ENCODE results near the gene SGCD.
"Not testable (repeated sequence)": the region's sequence is repeated elsewhere in the genome, so short reads cannot be mapped to it uniquely, and the experiment has no call there.

SGCD gene

GRCh38 chr5:156598964-156599363, 272.0 kb downstream of the SGCD start:
- Histone ChIP-seq H4K20me1 (ENCODE audit: insufficient read depth, low read length) (no peaks in the 10 kb centered on the region), H3K4me1 (ENCODE audit: low read length) (no peaks in the 10 kb centered on the region)

GRCh38 chr5:156610582-156610981, 283.6 kb downstream of the SGCD start:
- H3K27me3 ChIP-seq (ENCODE audit: low read depth, low read length); H3K9ac ChIP-seq (ENCODE audit: low read length); H4K20me1 ChIP-seq (ENCODE audit: insufficient read depth, low read length); H3K4me3 ChIP-seq (ENCODE audit: low read length); H3K4me1 ChIP-seq (ENCODE audit: low read length); H3K9me3 ChIP-seq (ENCODE audit: insufficient read depth, low read length); H2AFZ ChIP-seq (ENCODE audit: low read depth, low read length); H3K79me2 ChIP-seq (ENCODE audit: low read length); H3K36me3 ChIP-seq (replicated peaks; ENCODE audit: low read depth, low read length); H3K27ac ChIP-seq (ENCODE audit: low read length); H3K4me2 ChIP-seq (ENCODE audit: low read length): not testable (repeated sequence)

More at GRCh38 chr5:156598964-156599363, 272.0 kb downstream of the SGCD start:
- Histone ChIP-seq H3K79me2 (ENCODE audit: low read length) (no peaks in the 10 kb centered on the region), H3K4me3 (ENCODE audit: low read length) (no peak overlapping the region), H3K9me3 (ENCODE audit: insufficient read depth, low read length) (no peaks in the 10 kb centered on the region), H2AFZ (ENCODE audit: low read depth, low read length) (no peak overlapping the region), H3K36me3 (replicated peaks; ENCODE audit: low read depth, low read length) (no peaks in the 10 kb centered on the region), H3K27me3 (ENCODE audit: low read depth, low read length) (no peaks in the 10 kb centered on the region), H3K9ac (ENCODE audit: low read length) (no peak overlapping the region), H3K27ac (ENCODE audit: low read length) (no peak overlapping the region), H3K4me2 (ENCODE audit: low read length) (no peak overlapping the region)
- TF ChIP-seq CTCF (IDR thresholded peaks at IDR 0.05; ENCODE audit: low read depth, low read length): no peak

GRCh38 chr5:156615901-156616300, 288.9 kb downstream of the SGCD start:
- H3K27ac ChIP-seq (ENCODE audit: low read length): no peak overlapping the region
- no peaks in the 10 kb centered on the region for H3K36me3 ChIP-seq (replicated peaks; ENCODE audit: low read depth, low read length)
- no peaks in the 10 kb centered on the region for H3K79me2 ChIP-seq (ENCODE audit: low read length)
- H3K4me2 ChIP-seq (ENCODE audit: low read length): no peak overlapping the region
- no peak overlapping the region for H3K4me3 ChIP-seq (ENCODE audit: low read length)
- TF ChIP-seq CTCF (IDR thresholded peaks at IDR 0.05; ENCODE audit: low read depth, low read length) (no peak), EZH2phosphoT487 (IDR thresholded peaks at IDR 0.05; ENCODE audit: low read depth) (no peak)
- H4K20me1 ChIP-seq (ENCODE audit: insufficient read depth, low read length): no peaks in the 10 kb centered on the region
- no peak overlapping the region for H2AFZ ChIP-seq (ENCODE audit: low read depth, low read length)
- H3K9ac ChIP-seq (ENCODE audit: low read length): no peak overlapping the region
- H3K9me3 ChIP-seq (ENCODE audit: insufficient read depth, low read length): no peaks in the 10 kb centered on the region
- H3K4me1 ChIP-seq (ENCODE audit: low read length): no peaks in the 10 kb centered on the region
- H3K27me3 ChIP-seq (ENCODE audit: low read depth, low read length): no peaks in the 10 kb centered on the region

GRCh38 chr5:156617426-156617825, 290.5 kb downstream of the SGCD start:
- no peaks in the 10 kb centered on the region for H3K27me3 ChIP-seq (ENCODE audit: low read depth, low read length)
- H4K20me1 ChIP-seq (ENCODE audit: insufficient read depth, low read length): no peaks in the 10 kb centered on the region
- H3K9ac ChIP-seq (ENCODE audit: low read length): no peak overlapping the region
- H3K36me3 ChIP-seq (replicated peaks; ENCODE audit: low read depth, low read length): no peaks in the 10 kb centered on the region
- no peak overlapping the region for H3K4me2 ChIP-seq (ENCODE audit: low read length)
- no peaks in the 10 kb centered on the region for H3K79me2 ChIP-seq (ENCODE audit: low read length)
- no peak overlapping the region for H3K27ac ChIP-seq (ENCODE audit: low read length)
- H3K4me1 ChIP-seq (ENCODE audit: low read length): no peaks in the 10 kb centered on the region
- no peaks in the 10 kb centered on the region for H3K9me3 ChIP-seq (ENCODE audit: insufficient read depth, low read length)
- no peak overlapping the region for H2AFZ ChIP-seq (ENCODE audit: low read depth, low read length)
- H3K4me3 ChIP-seq (ENCODE audit: low read length): no peak overlapping the region
- TF ChIP-seq CTCF (IDR thresholded peaks at IDR 0.05; ENCODE audit: low read depth, low read length) (no peak), EZH2phosphoT487 (IDR thresholded peaks at IDR 0.05; ENCODE audit: low read depth) (no peak)

- no peak overlapping the region for H3K4me2 ChIP-seq (ENCODE audit: low read length)
- TF ChIP-seq EZH2phosphoT487 (IDR thresholded peaks at IDR 0.05; ENCODE audit: low read depth) (no peak), CTCF (IDR thresholded peaks at IDR 0.05; ENCODE audit: low read depth, low read length) (no peak)
Measured at GRCh38 chr5:156618601-156619000, 291.6 kb downstream of the SGCD start.

More at GRCh38 chr5:156618601-156619000, 291.6 kb downstream of the SGCD start:
- Histone ChIP-seq H3K36me3 (replicated peaks; ENCODE audit: low read depth, low read length) (no peaks in the 10 kb centered on the region), H4K20me1 (ENCODE audit: insufficient read depth, low read length) (no peaks in the 10 kb centered on the region), H3K27ac (ENCODE audit: low read length) (no peak overlapping the region), H3K9me3 (ENCODE audit: insufficient read depth, low read length) (no peaks in the 10 kb centered on the region), H3K4me3 (ENCODE audit: low read length) (no peak overlapping the region), H3K27me3 (ENCODE audit: low read depth, low read length) (no peaks in the 10 kb centered on the region), H3K79me2 (ENCODE audit: low read length) (no peaks in the 10 kb centered on the region), H3K9ac (ENCODE audit: low read length) (no peak overlapping the region), H2AFZ (ENCODE audit: low read depth, low read length) (no peak overlapping the region), H3K4me1 (ENCODE audit: low read length) (no peaks in the 10 kb centered on the region)
